Activated T-cell treated with anti-CD3 and anti-CD28 coated beads for 4 hours (primary cell): ENCODE measurements around the gene LRRC63.
"Not testable (repeated sequence)": the region's sequence is repeated elsewhere in the genome, so short reads cannot be mapped to it uniquely, and the experiment has no call there.

Experiments
- DNase-seq: peaks from one replicate; pipeline ENCODE4 v3.0.0-alpha.2; 2020

The LRRC63 gene, protein sequence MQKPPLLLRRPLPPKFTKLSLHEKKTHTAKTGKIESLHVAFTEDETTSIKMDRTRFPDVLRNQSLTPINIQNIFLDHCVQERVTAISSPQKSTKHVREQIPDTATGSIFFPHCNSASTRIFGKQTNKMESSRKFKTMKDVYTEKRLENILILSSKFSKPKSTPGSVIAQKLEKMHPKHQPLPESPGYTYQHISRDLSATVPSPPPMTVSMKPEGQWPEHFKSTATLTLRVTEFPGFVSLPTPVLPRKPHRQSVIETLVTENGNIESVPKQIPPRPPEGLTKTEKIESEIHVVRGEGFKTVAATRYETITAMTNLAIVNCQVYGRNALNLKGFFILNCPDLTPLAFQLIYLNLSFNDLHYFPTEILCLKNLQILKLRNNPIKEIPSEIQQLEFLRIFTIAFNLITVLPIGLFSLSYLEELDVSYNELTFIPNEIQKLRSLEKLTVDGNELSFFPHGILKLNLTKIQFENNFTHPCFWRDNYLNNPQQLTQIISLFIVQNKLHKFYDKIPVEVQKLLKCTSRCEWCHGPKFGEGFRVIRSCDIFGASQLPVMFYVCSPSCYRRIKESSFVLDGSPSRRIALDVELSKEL

DNA sequence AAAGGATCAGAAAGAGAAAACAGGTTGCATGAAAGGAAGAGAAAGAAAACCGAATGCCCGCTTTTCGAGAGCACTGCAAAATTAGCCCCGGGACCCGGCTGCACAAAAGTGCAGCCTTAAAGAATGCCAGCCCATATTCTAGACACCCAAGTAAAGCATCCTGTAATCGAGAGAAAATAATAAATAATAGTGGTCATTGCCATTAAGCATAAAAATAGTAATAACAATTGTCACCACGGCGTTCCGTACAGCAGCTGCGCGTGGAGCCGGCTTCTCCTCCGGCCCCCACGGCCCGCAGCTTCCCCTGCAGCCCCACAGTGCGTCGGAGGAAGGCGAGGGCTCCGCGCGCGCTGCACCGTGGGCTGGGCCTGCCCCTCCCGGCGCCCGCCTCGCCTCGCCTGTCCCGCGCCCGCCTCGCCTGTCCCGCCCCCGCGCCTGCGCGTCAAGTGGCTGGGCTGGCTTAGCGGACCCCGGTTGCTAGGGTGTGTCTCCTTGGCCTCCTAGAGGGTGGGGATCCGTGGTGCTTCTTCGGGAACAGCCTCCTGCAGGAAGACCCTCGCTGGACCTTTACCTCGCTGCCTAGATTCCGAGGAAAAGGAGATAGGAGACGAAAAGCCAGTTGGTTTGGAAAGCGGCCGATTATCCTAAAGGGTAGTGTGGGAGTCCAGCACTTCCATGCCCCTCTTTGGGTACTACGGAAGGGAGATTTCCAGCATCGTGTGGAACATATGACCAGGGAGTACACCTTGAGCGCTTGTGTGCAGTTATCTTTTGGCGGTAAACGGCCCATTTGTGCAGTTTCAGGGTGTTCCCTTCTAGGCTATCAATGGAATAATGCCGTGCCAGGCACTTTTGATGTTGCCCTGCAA is at the start of gene LRRC63:
Gene LRRC63, plus strand, starts transcription at position 446 of the 869 bp plus-strand sequence. CDS start 1,107 bp downstream, outside the sequence.
- DNase-seq = peak; percentile 76

DNA sequence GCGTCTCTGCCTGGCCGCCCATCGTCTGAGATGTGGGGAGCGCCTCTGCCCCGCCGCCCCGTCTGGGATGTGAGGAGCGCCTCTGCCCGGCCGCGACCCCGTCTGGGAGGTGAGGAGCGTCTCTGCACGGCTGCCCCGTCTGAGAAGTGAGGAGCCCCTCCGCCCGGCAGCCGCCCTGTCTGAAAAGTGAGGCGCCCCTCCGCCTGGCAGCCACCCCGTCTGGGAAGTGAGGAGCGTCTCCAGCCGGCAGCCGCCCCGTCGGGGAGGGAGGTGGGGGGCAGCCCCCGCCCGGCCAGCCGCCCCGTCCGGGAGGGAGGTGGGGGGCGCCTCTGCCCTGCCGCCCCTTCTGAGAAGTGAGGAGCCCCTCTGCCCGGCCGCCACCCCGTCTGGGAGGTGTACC is 49.0 kb upstream of the LRRC63 start:
- DNase-seq = not testable (repeated sequence)

DNA sequence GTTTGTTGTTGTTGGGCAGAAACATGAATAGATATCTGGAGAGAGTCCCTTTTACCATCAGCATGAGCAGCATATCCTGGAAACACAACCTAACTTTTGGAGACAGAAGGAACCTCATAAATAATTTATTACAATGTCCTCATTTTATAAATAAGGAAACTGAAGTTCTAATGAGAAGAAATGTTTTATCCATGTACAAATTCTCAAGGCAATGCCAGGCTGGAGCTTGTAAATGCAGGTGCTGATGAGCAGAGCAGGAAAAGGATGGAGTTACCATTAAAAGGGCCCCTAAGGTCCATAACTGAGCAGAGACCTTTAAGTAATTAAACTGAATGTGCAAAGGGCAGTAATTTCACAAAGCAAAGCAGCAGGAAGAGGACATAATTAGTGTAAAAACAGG is 47.1 kb upstream of the LRRC63 start:
- DNase-seq = no peak

DNA sequence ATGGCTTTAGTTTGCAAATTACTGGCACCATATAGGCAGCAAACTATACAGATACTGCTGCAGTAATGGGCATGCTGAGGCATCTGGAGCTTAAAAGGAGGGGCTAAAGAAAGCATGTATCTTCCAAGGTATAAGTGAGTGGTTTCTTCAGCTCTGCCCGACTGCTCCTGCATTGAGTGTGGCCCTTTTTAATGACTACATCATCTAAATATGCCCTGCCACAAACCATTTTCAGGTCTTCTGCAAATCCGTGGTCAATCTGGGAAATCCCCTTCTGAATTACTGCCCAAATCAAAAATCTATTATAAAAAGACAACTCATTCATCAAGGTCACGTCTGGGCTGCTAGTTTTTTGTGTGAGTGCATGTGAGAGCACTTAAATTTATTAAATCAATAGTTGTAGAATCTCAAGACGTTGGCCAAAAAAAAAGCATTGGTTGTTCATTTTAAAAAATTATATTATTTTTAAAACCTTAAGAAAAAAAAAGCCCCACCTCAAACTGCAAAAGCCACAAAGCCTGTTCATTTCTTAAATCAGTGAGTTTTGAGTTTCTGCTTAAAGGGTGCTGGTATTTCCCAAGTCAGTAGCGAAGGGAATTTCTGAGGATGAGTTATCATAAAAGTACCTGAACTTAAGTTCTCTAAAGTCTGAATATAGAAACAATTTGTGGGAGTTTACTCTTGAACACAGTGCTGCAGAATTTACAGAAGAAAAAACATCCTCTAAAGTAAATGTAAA is 46.1 kb upstream of the LRRC63 start:
- DNase-seq = no peak

DNA sequence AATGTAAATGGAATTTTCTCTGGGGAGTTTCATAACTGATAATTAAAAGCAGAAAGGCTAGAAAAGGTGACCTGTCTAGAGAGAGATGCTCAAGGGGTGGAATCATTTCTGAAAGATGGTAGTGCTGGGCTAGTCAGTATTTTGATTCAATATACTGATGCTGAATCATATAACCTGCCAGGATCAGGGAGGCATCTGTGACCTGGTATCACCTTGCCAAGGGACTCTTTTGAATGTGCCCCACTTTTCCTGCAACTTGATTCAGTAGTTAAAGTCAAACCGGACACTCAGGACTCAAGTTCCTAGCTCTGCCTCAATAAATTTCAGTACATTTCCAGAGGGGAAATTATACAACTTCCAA is 45.5 kb upstream of the LRRC63 start:
- no peak for DNase-seq

DNA sequence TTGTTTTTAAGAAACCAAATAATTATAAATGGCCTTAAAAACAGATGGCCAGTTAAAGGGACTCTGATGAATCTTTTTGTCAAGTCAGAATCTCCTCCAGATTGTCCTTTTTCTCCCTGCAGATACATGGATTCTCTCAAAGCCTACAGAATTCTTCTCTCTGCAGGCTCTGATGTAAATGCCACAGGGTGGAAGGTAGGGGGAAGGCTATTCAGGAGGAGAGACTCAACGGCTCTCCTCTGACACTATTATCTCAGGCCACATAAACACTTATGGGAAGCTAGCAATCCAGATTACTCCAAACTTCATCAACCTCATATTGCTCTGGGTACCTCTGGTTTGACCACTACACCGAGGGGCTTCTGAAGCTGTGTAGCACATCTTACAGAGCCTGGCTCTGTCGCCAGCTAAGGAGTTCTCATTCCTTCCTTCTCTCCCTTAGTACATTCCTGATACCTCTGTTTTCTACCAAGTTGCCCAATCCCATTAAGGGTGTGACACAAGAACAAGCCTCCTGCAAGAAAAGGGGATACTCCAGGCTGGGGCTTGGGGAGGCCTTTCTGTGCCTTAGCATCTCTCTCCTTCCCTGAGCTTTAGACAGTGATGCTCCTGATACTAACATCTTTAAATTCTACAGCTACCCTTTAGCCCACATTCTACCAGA is 44.6 kb upstream of the LRRC63 start:
- no peak for DNase-seq

DNA sequence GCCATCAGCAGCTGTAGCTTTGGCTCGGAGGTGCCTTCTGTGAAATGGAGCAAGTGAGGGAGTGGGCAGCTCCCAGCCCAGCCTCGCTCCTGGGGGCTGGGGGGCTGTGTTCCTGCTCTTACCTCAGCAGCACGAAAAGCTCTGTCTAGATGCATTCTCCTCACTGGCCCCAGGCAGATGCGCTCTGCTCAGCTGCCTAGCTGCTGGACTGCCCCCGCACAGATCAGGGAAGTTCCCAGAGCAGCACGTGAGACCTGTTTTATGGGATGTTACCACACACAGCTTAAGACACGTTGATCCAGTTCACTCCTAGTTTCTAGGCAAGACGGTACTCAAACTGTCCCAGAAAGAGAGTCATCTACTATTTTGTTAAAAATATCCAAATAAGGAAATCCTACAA is 43.4 kb upstream of the LRRC63 start:
- DNase-seq = no peak

DNA sequence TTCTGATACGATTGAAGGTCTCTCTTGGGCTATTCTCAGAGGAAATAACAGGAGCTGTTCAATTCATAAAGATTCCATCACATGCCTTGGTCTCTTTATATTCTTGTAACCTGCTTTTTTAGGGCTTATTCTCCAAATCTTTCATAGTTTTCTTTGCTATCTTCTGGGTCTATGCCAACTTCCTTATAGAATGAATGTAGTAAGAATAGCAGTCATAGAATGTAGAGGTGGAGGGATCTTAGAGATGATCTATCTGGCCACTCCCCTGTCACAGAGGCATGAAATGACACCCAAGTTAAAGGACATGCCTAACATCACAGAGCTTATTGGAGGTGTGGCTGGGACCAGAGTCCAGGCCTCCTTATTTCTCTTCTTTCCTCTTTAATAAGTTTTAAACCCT is 42.9 kb upstream of the LRRC63 start:
- DNase-seq = no peak

DNA sequence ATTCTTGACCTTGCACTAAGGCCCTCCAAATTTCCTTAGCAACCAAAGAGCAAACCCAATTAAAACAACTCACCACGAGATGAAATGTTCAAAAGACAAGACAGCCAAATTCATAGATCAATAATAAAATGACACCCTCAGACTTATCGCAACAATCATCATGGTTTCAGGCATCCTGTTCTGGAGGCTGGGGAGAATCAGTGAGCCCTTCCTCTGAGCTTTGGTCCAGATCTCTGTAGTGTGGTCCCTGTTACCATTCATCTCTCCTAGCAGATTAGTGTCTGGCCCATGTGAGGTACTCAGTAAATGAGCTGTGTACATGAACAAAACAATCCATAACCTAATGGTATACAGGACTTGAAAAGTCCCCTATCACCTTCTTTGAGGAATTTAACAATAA is 42.0 kb upstream of the LRRC63 start:
- DNase-seq = no peak

DNA sequence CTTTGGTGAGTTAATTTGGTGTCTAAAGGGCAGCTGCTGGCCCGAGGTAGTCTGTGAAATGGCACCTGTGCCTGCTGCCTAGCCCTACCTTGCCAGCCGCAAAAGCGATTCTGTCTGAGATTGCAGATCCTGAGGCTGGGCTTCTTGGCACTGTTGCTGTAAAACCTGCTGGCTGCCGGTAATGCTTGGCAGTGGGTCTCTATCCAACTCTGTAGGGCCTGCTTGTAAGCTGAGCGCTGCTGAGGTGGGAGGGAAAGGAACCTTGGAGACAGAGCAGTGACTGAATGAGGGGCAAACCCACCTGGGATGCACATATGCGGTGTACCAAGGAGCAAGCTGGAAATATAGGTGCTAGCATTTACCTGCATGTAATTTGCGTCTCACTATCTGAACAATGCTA is 41.5 kb upstream of the LRRC63 start:
- no peak for DNase-seq

DNA sequence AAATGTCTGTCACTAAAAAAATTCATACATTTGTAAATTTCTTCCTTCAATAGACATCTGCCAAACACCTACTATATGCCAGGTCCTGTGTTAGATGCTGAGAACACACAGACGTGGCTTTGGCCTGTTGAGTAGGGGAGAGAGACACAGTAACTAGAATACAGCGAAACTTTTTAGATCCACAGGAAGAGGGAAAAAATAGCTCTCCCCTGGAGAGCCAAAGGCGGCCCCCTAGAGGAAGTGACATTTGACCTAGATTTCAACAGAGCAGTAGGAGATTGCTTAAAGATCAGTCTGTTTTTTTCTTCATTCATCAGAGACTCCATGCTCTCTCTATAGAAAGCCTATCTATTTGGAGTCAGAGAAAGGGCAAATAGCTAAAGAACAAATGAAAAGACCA is 41.0 kb upstream of the LRRC63 start:
- DNase-seq = no peak

DNA sequence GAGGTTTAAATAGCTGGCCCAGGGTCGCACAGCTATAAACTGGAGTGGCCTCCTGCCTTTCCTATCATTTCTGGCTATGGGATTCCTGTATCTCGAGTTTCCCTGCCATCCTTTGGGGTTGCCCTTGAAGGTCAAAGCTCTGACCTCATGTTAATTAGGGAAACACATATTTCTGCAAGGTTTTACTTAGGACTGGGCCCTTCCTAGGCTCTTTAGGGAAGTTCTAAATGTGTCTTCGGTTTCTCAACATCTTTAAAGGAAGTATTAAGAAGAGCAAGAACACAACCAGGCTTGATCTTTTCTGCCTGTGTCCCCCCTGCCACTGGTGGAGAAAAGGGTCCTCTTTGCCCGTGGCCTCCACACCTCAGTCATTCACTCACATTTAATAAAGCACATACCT is 40.5 kb upstream of the LRRC63 start:
- no peak for DNase-seq

DNA sequence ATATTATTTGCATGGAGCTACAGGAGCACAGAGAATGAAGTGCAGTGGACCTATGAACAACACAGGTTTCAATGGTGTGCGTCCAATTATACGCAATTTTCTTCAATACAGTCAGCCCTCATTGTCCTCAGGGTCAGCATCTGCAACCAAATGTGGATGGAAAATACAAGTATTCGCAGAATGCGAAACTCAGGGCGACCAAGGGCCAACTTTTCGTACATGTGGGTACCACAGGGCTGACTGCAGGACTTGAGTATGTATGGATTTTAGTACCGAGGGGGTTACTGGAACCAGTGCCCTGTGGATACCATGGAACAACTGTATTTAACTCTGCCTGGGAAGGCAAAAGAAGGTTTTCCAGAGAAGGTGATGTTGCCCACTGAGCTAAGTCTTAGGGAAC is 40.0 kb upstream of the LRRC63 start:
- no peak for DNase-seq

DNA sequence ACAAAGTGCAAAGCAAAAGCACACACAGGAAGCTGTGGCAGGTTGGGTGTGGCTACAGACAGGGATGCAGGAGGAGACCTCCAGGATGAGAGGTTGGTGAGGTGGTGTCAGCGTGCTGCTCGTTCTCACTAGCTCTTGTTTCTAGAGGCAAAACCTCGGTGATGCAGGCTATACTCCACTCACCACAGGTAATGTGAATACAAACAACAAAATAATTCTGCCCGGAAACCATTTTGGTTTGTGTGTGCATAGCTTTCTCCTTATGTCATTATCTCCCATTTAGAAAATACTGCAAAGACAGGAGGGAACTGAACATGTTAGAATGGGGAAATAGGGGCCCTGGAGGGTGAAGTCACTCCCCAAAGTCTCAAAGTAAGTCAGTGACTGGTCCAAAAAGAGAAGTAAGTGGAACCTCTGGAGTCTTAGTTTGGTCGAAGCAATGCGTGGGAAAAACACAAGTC is 39.2 kb upstream of the LRRC63 start:
- DNase-seq = no peak

DNA sequence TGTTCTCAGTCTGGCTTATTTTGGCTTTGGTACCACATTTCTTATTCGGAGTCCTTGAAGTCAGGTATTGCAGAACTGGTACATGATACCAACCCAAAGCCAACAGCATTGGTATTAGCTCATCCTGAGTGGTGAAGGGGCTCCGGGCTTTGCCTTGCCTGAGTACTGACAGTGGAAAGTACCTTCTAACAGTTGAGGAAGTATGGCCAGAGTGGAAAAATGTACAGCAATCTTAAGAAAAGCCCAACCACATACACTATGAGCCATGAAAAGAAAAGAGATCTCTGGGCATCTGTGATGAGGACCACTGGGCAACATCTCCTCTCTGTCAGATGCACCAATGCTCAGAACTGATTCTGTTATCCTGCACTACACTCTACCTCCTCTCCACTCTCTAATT is 38.1 kb upstream of the LRRC63 start:
- no peak for DNase-seq

DNA sequence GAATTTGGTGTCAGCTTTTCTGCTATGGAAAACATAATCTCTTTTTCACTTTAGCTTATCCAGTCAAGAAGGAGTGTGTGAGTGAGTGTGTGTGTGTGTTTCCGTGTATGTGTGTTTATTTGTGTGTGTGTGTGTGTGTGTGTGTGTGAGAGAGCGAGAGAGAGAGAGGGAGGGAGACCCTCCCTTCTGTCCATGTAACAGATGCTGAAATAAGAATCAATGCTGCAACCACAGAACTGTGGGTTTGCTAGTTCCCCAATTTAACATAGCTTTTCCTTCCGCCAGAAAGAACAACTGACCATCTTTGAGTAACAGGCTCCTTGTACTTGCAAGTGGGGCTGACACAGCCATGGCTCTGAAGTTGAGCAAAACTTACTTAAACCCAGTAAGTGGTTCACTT is 35.0 kb upstream of the LRRC63 start:
- DNase-seq = no peak

DNA sequence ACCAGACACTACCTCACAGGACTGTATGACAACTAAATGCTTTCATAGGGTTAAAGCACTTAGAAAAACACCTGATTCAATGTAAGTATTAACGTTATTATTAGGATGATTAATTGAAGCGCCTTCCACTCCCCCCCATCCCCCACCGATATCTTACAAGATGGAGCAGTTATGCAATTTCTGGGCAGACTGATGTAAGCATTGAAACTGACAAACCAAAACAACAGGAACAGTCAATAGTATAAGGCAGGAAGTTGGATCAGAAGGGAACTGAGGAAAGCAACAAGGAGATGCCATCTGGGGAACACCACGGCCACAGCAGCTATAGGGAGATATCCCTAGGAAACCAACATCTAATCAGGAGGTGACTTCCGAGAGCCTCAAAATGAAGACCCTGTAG is 33.6 kb upstream of the LRRC63 start:
- no peak for DNase-seq

DNA sequence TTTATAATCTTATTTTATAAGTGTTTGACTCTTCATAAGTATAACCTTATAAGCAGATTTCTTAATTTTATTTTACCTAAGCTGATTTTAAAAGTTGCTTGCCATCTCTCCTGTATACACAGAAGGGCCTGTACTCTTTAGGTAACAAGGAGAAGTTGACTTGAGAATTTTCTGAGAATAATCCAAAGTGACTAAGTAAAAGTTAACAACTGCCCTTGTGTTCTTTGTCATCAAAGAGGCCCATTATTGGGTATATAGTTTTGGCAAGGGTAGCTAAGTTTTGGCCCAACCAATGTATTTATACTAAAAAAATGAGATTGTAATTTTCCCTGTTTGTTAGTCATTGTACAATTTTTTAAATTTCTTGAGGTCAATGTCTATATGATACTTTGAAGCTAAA is 32.9 kb upstream of the LRRC63 start:
- DNase-seq = no peak

DNA sequence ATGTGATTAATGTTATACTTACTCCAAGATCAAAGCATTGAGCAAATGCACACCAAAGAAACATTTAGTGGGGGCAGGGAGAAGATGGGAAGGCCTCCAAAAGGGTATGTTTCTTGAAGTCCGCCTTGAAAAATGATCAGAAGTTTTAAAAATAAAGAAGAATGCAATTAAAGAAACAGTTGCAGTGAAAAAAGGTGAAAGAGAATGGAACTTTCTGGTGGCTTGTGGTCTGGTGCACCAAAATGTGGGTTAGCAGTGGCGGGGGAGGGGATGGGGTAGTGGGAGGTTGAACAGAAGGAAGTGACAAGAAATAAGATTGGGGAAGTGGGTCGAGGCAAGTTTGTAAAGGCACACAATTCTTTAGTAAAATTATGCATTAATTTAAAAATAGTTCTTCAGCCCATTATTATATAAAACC is 32.2 kb upstream of the LRRC63 start:
- DNase-seq = peak; percentile 72

DNA sequence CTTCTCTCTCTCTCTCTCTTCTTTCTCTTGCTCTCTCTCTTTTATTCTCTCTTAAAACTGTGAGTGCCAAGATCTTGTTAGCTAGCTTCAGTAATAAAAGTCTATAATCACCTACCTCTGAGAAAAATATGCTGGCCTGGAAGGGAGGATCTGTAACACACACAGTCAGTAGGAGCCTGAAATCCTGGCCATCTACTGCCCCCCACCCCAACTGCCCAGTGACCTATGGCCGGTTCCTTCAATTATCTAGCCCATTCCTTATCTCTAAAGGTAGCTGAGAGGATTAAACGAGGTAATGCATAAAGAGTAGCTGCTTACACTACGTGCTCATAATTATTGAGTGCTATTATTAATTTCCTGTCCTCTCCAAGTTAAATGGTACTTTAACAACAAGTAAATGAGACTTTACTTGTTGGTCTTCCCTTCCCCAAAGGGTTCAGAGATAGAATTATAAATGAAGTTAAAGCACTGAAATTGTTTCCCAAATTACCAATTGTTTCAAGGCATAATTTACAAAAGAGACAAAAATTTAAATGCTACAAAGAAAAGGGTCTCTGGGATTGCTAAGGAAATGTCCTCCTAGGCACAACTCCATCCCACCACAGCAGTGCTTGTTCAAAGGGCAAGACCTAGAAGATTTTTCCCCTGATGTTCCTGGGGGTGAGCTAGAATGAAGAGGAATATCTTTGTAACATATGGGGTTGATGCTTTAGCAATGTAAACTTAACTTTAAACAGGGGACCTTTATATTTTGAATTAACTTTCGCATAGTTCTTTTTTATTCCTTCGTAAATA is 31.6 kb upstream of the LRRC63 start:
- no peak for DNase-seq

DNA sequence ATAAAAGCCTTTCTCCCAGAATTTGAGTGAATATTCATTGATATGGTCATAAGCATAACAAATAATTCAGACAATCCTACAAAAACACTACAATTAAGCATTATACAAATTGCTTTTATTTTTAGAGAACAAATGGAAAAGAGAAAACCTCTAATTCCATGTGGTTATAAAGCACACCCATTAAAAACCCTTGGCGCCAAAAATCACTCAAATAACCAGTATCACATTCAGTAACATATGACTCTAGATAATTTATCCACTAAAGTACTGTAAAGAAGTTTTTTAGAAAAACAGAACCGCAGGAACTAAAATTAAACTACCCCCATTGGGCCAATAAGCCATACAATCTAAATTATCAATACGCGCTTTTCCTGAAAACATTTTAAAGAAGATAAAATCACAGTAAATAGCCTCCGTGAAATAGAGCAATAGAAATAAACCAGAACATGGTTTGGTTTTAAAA is 30.3 kb upstream of the LRRC63 start:
- DNase-seq = no peak
